HG02981 (cell line): ENCODE measurements around the gene DDX19B.
"Not testable (repeated sequence)": the region's sequence is repeated elsewhere in the genome, so short reads cannot be mapped to it uniquely, and the experiment has no call there.

Source experiments
- ATAC-seq: cut with Tn5 transposase; IDR thresholded peaks from one replicate; pipeline ENCODE4 v1.9.1; 2021; ENCODE audit warnings: mild to moderate bottlenecking, moderate library complexity; ENCODE audit not compliant: unreplicated experiment

DDX19B gene

GRCh38 chr16:70348991-70349390, 50.0 kb downstream of the DDX19B start:
- no peak for ATAC-seq

DNA sequence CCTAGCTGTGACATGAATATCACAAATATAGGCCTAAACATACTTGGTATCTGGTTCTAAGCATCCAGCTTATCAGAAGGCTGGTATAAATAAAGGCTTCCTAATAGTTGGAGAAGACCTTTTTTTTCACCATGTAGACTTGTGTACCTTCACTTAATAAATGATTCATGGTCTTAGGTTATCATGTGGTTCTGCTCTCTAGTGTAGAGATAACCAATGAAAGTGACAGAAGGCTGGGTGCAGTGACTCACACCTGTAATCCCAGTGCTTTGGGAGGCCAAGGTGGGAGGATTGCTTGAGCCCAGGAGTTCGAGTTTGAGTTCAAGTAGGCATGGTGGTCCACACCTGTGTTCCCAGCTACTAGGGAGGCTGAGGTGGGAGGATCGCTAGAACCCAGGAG, 50.8 kb downstream of the DDX19B start:
- no peak for ATAC-seq

GRCh38 chr16:70359552-70359951, 60.6 kb downstream of the DDX19B start:
- no peak for ATAC-seq

- ATAC-seq, result no peak
Measured at GRCh38 chr16:70364399-70364798, 65.4 kb downstream of the DDX19B start.

GRCh38 chr16:70370145-70370544, 71.2 kb downstream of the DDX19B start:
- ATAC-seq, result not testable (repeated sequence)

DNA sequence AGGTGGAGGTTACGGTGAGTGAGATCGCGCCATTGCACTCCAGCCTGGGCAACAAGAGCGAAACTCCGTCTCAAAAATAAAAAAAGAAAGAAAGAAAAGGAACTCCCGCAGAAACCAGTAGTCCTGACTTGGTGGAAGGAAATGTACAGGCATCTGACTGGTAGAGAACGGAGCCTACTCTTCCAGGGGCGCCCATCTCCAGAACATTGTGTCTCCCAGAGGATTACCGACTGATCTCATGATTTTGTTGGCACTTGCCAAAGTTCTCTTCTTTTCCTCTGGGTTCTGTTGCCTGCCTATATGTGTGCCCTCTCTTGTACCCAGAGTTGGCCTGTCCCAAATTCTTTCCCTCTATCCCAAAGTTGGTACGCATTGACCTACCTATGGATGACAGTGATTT, 71.9 kb downstream of the DDX19B start:
- no peak for ATAC-seq

- ATAC-seq, result no peak
Measured at GRCh38 chr16:70372921-70373728, 74.1 kb downstream of the DDX19B start.

DNA sequence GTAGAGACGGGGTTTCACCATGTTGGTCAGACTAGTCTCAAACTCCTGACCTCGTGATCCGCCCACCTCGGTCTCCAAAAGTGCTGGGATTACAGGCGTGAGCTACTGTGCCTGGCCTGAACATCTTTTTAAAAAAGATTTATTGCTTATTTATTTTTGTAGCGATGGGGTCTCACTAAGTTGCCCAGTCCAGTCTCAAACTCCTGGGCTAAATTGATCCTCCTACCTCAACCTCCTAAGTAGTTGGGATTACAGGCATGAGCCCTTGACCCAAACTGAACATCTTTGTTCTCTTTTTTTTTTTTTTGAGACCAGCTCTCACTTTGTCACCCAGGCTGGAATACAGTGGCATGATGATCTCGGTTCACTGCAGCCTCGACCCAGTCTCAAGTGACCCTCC, 75.2 kb downstream of the DDX19B start:
- ATAC-seq, result no peak

DNA sequence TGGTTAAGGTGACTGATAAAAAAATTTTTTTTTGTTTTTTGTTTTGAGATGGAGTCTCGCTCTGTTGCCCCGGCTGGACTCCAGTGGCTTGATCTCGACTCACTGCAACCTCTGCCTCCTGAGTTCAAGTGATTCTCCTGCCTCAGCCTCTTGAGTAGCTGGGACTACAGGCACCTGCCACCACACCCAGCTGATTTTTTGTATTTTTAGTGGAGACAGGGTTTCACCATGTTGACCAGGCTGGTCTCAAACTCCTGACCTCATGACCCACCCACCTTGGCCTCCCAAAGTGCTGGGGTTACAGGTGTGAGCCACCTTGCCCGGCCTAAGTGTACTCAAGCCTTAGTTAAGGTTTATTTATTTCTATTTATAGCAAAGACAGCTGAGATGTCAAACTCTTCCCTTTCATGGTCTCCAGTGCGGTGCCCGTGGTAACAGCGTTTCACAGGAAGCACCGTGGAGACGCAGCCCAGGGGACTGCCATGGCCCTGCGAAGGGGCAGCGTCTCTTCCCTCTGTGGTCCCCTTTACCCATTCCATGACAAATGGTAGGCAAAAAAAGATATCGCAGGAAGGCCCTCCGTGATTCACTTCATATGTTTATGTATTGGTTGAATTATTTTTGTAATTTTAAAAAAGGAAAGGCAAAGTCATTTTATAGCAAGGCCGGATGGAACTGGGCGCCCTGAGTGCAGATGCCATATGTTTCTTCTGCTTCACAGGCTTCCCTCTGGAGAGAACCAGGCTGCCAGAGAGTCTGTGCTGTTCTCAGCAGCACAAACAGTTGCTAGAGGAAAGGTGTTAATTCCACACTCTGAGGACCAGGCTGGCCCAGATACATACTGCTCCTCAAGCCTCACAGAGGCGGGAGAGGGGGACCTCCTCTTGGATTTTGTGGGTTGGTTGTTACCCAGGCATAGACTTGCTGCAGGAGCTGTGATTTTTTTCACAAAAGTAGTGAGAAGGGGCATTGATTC, 76.9 kb downstream of the DDX19B start:
- ATAC-seq, result no peak

DNA sequence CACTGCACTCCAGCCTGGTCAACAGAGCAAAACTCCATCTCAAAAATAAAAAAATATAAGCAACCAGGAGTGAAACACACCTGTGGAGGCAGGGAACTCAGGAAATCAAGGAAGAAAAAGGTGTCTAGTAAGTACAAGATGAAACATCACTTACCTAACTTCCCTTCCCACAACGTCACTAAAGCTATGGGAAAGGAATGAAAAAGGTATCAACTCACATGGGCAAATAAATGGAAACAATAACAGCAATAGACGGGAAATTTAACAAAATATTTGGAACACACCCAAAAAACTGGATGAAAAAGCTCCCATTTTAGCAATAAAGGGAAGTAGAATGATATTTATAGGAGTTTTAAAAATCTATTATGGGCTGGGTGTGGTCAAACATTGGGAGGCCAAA, 78.8 kb downstream of the DDX19B start:
- no peak for ATAC-seq

GRCh38 chr16:70378869-70379493, 80.0 kb downstream of the DDX19B start:
- no peak for ATAC-seq

GRCh38 chr16:70380248-70380918, 81.4 kb downstream of the DDX19B start:
- peak; percentile 16 for ATAC-seq

DNA sequence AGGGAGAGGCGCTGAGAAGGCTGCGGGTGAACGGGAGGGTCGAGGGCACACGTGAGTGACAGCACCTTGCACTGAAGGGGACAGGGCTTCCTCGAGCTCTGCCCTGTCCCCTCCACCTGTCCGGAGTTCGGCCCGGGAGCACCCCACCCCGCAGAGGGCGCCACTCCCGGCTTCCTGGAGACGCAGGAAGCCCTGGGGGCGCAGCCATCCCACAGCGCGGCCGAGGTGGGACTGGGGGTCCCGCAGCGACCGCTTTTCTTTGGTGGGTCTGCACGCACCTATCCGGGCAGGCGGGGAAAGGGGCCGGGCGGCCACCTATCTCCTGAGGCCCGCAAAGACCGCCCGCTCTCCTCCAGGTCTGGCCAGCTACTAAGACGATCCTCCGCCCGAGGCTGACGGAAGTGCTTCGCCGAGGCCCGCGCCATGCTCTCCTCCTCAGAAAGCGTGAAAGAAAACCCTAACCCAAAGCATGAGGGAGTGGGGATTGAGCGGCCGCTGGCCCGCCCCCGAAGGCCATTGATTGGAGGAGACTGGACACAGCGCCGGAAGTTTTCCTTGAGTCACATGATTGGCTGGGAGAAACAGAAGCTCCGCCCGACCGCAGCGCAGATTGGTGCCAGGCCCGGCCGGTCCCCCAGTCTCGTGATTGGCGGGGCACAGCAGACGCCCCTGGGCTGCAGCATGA, 82.1 kb downstream of the DDX19B start:
- ATAC-seq, result peak; percentile 89

DNA sequence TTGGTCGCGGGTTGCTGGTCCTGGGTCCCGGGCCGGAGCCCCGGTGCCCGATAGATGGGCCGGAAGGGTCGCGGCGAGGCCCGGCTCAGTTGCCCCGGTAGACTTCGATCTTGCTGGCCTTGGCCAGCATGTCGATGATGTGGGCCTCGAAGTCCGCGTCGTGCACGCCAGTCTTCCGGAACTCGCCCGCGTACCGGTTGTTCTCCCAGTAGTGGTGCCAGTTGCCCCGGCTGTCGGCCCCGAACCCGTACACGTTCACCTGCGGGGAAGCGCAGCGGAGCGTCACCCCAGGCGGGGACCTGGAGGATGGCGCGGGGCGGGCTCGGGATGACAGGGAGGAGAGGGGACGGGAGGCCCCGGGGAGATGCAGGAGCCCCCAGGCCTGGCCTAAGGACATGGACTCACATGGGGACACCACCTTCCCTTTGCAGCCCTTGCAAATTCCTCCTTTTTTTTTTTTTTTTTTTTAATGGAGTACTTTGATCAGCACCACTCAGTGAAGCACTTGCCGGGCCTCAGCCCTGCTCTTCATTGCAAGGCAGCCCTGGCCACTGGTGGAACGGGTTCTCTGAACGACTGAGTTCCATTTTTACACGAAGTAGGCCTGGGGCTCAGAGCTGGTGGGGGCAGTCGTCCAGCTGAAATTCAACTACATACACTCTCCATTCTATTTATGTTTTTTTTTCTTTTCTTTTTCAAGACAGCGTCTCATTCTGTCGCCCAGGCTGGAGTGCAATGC, 82.8 kb downstream of the DDX19B start:
- ATAC-seq, result no peak

- ATAC-seq, result no peak
Measured at GRCh38 chr16:70383421-70383960, 84.5 kb downstream of the DDX19B start.
